ENCODE measurements around the gene PTPN9. TPM values are rescaled to one million over a fixed set of nuclear protein-coding genes. Genes with fewer than 3 reads are reported as not detected.
A peak's percentile ranks its signal among the peaks of the same experiment; 100 is the strongest.

The PTPN9 gene
- total and polyA plus RNA-seq, 2 of the 13 experiments (the other 11 are each of a cell fraction or from before 2014, with no cell fraction given) = 16.6 to 19.9 TPM

DNA sequence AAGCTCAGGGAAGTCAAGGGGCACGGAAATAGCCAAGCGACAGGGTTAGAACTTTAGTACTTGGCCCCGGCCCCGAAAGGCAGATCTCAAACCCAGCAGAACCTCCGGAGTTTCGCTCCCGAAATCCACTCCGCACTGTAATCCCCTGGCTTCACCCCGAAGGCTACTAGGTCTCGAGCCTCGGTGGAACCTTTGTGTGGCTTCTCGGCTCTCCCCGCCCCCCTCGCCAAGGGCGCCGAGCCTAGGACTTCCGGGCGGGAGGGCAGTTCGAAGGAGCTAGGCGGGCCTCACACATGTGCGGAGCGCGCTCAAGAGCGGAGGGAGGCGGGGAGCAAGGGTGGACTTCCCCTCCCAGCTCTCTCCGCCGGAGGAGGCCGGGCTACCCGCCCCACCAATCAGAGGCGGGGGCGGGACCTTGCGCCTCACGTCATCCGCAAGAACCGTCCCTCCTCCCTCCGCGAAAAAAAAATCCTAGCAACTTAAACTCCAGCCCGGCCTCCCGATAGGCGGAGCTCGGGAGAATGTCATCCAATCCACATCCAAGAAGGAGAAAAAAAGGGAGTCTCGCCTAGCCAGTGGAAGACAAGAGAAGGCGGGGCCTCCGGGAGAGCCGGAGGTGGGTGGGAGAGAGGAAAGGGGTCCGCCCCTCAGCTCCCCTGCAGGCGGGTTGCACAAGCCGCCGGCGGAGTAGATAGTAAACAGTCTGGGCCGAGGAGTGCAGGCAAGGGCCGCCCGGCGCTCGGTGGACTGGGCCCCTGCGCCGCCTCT, 125.2 kb downstream of the PTPN9 start (continued):
- TF ChIP-seq, protein P1, sequence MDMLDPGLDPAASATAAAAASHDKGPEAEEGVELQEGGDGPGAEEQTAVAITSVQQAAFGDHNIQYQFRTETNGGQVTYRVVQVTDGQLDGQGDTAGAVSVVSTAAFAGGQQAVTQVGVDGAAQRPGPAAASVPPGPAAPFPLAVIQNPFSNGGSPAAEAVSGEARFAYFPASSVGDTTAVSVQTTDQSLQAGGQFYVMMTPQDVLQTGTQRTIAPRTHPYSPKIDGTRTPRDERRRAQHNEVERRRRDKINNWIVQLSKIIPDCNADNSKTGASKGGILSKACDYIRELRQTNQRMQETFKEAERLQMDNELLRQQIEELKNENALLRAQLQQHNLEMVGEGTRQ (IDR thresholded peaks at IDR 0.05; ENCODE audit: low read depth, low read length) = no peak
- TF ChIP-seq, protein P1 (CRISPR knock-in tag; IDR thresholded peaks at IDR 0.05; ENCODE audit: borderline replicate concordance) = no peak
- TF ChIP-seq XBP1 (CRISPR knock-in tag; IDR thresholded peaks at IDR 0.05) = no peak
- TF ChIP-seq, protein P2, sequence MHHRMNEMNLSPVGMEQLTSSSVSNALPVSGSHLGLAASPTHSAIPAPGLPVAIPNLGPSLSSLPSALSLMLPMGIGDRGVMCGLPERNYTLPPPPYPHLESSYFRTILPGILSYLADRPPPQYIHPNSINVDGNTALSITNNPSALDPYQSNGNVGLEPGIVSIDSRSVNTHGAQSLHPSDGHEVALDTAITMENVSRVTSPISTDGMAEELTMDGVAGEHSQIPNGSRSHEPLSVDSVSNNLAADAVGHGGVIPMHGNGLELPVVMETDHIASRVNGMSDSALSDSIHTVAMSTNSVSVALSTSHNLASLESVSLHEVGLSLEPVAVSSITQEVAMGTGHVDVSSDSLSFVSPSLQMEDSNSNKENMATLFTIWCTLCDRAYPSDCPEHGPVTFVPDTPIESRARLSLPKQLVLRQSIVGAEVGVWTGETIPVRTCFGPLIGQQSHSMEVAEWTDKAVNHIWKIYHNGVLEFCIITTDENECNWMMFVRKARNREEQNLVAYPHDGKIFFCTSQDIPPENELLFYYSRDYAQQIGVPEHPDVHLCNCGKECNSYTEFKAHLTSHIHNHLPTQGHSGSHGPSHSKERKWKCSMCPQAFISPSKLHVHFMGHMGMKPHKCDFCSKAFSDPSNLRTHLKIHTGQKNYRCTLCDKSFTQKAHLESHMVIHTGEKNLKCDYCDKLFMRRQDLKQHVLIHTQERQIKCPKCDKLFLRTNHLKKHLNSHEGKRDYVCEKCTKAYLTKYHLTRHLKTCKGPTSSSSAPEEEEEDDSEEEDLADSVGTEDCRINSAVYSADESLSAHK (CRISPR knock-in tag; IDR thresholded peaks at IDR 0.05; ENCODE audit: borderline replicate concordance) = 0 out of 2 replicates have a peak, but pooled peaks have one; percentile 55
- TF ChIP-seq ZC3H13 (CRISPR knock-in tag; IDR thresholded peaks at IDR 0.05) = peak; percentile 81; the same call in 1 of the 2 replicates
- TF ChIP-seq REXO4 (CRISPR knock-in tag; IDR thresholded peaks at IDR 0.05; ENCODE audit: borderline replicate concordance) = no peak
- TF ChIP-seq ZBTB42 (CRISPR knock-in tag; IDR thresholded peaks at IDR 0.05) = no peak
- TF ChIP-seq, protein P3, sequence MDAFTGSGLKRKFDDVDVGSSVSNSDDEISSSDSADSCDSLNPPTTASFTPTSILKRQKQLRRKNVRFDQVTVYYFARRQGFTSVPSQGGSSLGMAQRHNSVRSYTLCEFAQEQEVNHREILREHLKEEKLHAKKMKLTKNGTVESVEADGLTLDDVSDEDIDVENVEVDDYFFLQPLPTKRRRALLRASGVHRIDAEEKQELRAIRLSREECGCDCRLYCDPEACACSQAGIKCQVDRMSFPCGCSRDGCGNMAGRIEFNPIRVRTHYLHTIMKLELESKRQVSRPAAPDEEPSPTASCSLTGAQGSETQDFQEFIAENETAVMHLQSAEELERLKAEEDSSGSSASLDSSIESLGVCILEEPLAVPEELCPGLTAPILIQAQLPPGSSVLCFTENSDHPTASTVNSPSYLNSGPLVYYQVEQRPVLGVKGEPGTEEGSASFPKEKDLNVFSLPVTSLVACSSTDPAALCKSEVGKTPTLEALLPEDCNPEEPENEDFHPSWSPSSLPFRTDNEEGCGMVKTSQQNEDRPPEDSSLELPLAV (CRISPR knock-in tag; conservative IDR thresholded peaks at IDR 0.05; ENCODE audit: low read depth) = no peak
- TF ChIP-seq ZNF577 (CRISPR knock-in tag; IDR thresholded peaks at IDR 0.05; ENCODE audit: borderline replicate concordance, low read depth) = no peak
- TF ChIP-seq ZNF496 (CRISPR knock-in tag; IDR thresholded peaks at IDR 0.05; ENCODE audit: insufficient replicate concordance) = no peak
- no peak for TF ChIP-seq ZEB1 (IDR thresholded peaks at IDR 0.05; ENCODE audit: insufficient replicate concordance, low read depth)
- no peak for TF ChIP-seq NCOR1 (IDR thresholded peaks at IDR 0.05; ENCODE audit: borderline replicate concordance, low read length)
- TF ChIP-seq ZNF558 (CRISPR knock-in tag; IDR thresholded peaks at IDR 0.05; ENCODE audit: borderline replicate concordance) = no peak
- no peak for TF ChIP-seq ARHGAP35 (CRISPR knock-in tag; IDR thresholded peaks at IDR 0.05; ENCODE audit: borderline replicate concordance)
- TF ChIP-seq, protein P4, sequence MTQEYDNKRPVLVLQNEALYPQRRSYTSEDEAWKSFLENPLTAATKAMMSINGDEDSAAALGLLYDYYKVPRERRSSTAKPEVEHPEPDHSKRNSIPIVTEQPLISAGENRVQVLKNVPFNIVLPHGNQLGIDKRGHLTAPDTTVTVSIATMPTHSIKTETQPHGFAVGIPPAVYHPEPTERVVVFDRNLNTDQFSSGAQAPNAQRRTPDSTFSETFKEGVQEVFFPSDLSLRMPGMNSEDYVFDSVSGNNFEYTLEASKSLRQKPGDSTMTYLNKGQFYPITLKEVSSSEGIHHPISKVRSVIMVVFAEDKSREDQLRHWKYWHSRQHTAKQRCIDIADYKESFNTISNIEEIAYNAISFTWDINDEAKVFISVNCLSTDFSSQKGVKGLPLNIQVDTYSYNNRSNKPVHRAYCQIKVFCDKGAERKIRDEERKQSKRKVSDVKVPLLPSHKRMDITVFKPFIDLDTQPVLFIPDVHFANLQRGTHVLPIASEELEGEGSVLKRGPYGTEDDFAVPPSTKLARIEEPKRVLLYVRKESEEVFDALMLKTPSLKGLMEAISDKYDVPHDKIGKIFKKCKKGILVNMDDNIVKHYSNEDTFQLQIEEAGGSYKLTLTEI (CRISPR knock-in tag; conservative IDR thresholded peaks at IDR 0.05) = no peak
- TF ChIP-seq NR1H2 (CRISPR knock-in tag; IDR thresholded peaks at IDR 0.05; ENCODE audit: borderline replicate concordance, low read depth) = no peak
- TF ChIP-seq, protein P5, sequence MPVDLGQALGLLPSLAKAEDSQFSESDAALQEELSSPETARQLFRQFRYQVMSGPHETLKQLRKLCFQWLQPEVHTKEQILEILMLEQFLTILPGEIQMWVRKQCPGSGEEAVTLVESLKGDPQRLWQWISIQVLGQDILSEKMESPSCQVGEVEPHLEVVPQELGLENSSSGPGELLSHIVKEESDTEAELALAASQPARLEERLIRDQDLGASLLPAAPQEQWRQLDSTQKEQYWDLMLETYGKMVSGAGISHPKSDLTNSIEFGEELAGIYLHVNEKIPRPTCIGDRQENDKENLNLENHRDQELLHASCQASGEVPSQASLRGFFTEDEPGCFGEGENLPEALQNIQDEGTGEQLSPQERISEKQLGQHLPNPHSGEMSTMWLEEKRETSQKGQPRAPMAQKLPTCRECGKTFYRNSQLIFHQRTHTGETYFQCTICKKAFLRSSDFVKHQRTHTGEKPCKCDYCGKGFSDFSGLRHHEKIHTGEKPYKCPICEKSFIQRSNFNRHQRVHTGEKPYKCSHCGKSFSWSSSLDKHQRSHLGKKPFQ (CRISPR knock-in tag; IDR thresholded peaks at IDR 0.05; ENCODE audit: insufficient replicate concordance) = no peak
- TF ChIP-seq HIVEP1 (CRISPR knock-in tag; IDR thresholded peaks at IDR 0.05) = peak; percentile 73; the same call in 1 of the 2 replicates

Data from HepG2 (cell line).